H1 (cell line): ENCODE measurements around the gene C4B. TPM values are rescaled to one million over a fixed set of nuclear protein-coding genes. Genes with fewer than 3 reads are reported as not detected.
"Not testable (repeated sequence)": the region's sequence is repeated elsewhere in the genome, so short reads cannot be mapped to it uniquely, and the experiment has no call there.

Experiments used
- CTCF ChIA-PET: fragments of 300-600 bp; sonication (Branson Sonifier 250); formaldehyde crosslinking; loops from one replicate; lab custom pipeline; 2021; ENCODE audit not compliant: partially characterized antibody; lab: Charles Lee
- POLR2A ChIA-PET: fragments of 300-600 bp; sonication (Branson Sonifier 250); formaldehyde crosslinking; loops from one replicate; lab custom pipeline; 2021; ENCODE audit warnings: inconsistent platforms; ENCODE audit not compliant: partially characterized antibody; lab: Charles Lee
- DNase-seq, 2 experiments: peaks; one replicate each; pipeline versions ENCODE4 v3.0.0 to v3.0.0-alpha.2; 2010 to 2022; ENCODE audit warnings: low spot score in 2 of 2, low read depth in 1 of 2, mixed read lengths in 1 of 2
- FAIRE-seq: peaks from 2 replicates; lab custom pipeline; 2011; peaks lifted over from hg19 to GRCh38; lab: Jason Lieb, UNC
- H2AFZ ChIP-seq: 2 replicates; pipeline ENCODE4 v1.8.1; 2012; ENCODE audit warnings: low read length, inconsistent platforms
- H2AK5ac ChIP-seq: 2 replicates; pipeline ENCODE4 v1.6.1; 2013; ENCODE audit warnings: low read depth, low read length
- H2BK120ac ChIP-seq: replicated peaks from 2 replicates; pipeline ENCODE3; 2013; ENCODE audit warnings: low read depth, low read length, inconsistent platforms
- H2BK12ac ChIP-seq: 2 replicates; pipeline ENCODE4 v1.6.1; 2013; ENCODE audit warnings: low read depth, low read length
- H2BK15ac ChIP-seq: 2 replicates; pipeline ENCODE4 v1.6.1; 2013; ENCODE audit warnings: low read length
- H2BK20ac ChIP-seq: 2 replicates; pipeline ENCODE4 v1.6.1; 2013; ENCODE audit warnings: low read length
- H2BK5ac ChIP-seq: 2 replicates; pipeline ENCODE4 v1.6.1; 2013; ENCODE audit warnings: low read depth, low read length
- H3K14ac ChIP-seq: 2 replicates; pipeline ENCODE4 v1.6.1; 2013; ENCODE audit warnings: inconsistent platforms; ENCODE audit not compliant: insufficient read length
- H3K18ac ChIP-seq: 2 replicates; pipeline ENCODE4 v1.6.1; 2013; ENCODE audit warnings: low read length; ENCODE audit errors: extremely low read depth
- H3K23ac ChIP-seq: 2 replicates; pipeline ENCODE4 v1.6.1; 2013; ENCODE audit warnings: inconsistent platforms; ENCODE audit not compliant: insufficient read length
- H3K23me2 ChIP-seq: 2 replicates; pipeline ENCODE4 v1.6.1; 2013; ENCODE audit warnings: low read depth, low read length
- H3K27ac ChIP-seq: 2 replicates; pipeline ENCODE4 v1.6.1; 2011; ENCODE audit warnings: low read depth, low read length, inconsistent platforms
- H3K27me3 ChIP-seq, 4 experiments: replicated peaks in 1 of 4; 1 replicate in 1 of 4; 2 replicates in 3 of 4; pipeline versions ENCODE4 v1.6.1 to v1.8.1; 2011 to 2013; ENCODE audit warnings: low read length in 3 of 4, mild to moderate bottlenecking in 3 of 4, inconsistent platforms in 2 of 4, mixed read lengths in 2 of 4, moderate library complexity in 1 of 4; ENCODE audit not compliant: control insufficient read depth in 3 of 4, insufficient read depth in 3 of 4; ENCODE audit errors: extremely low read depth in 1 of 4
- H3K36me3 ChIP-seq, 4 experiments: 2 replicates each; pipeline versions ENCODE4 v1.6.1 to v1.8.1; 2011 to 2013; ENCODE audit warnings: mild to moderate bottlenecking in 4 of 4, low read length in 3 of 4, moderate library complexity in 2 of 4, control low read depth in 1 of 4, inconsistent platforms in 1 of 4; ENCODE audit not compliant: insufficient read depth in 4 of 4, control insufficient read depth in 2 of 4
- H3K4ac ChIP-seq: replicated peaks from 2 replicates; pipeline ENCODE3; 2013; ENCODE audit warnings: low read length, low read depth, mixed read lengths, inconsistent platforms; ENCODE audit not compliant: insufficient read length
- H3K4me1 ChIP-seq, 4 experiments: replicated peaks in 1 of 4; 1 replicate in 1 of 4; 2 replicates in 3 of 4; pipeline versions ENCODE4 v1.6.1 to v1.8.1; 2011 to 2013; ENCODE audit warnings: low read length in 3 of 4, inconsistent platforms in 2 of 4, mixed read lengths in 1 of 4; ENCODE audit not compliant: insufficient read depth in 4 of 4, control insufficient read depth in 3 of 4
- H3K4me2 ChIP-seq, 2 experiments: 2 replicates each; pipeline versions ENCODE4 v1.6.1 to v1.8.1; 2011 to 2013; ENCODE audit warnings: low read depth in 2 of 2, low read length in 2 of 2, control low read depth in 1 of 2, inconsistent platforms in 1 of 2, mild to moderate bottlenecking in 1 of 2; ENCODE audit not compliant: insufficient read depth in 1 of 2
- H3K4me3 ChIP-seq, 4 experiments: fragments of 200-600, 300-600 bp in 1 of 4; sonication (generic), shearing (Covaris generic), sonication (Bioruptor Twin) in 1 of 4; 2 replicates each; pipeline versions ENCODE4 v1.5.1 to v1.8.1; 2011 to 2016; ENCODE audit warnings: low read length in 4 of 4, low read depth in 3 of 4, control low read depth in 2 of 4, inconsistent platforms in 2 of 4, mild to moderate bottlenecking in 2 of 4, mixed read lengths in 1 of 4, moderate library complexity in 1 of 4; ENCODE audit not compliant: insufficient read depth in 2 of 4; ENCODE audit errors: extremely low read depth in 1 of 4
- H3K56ac ChIP-seq: replicated peaks from 2 replicates; pipeline ENCODE3; 2013; ENCODE audit warnings: low read depth, mild to moderate bottlenecking, mixed read lengths, low read length, inconsistent platforms; ENCODE audit not compliant: insufficient read length
- H3K79me1 ChIP-seq: 2 replicates; pipeline ENCODE4 v1.6.1; 2013; ENCODE audit warnings: low read depth, low read length, control low read depth
- H3K79me2 ChIP-seq, 2 experiments: 2 replicates each; pipeline versions ENCODE4 v1.6.1 to v1.8.1; 2012 to 2013; ENCODE audit warnings: low read length in 2 of 2, mild to moderate bottlenecking in 2 of 2, inconsistent platforms in 1 of 2; ENCODE audit not compliant: insufficient read depth in 2 of 2, control insufficient read depth in 1 of 2
- H3K9ac ChIP-seq, 4 experiments: replicated peaks in 1 of 4; 1 replicate in 1 of 4; 2 replicates in 3 of 4; pipeline versions ENCODE4 v1.6.1 to v1.8.1; 2011 to 2013; ENCODE audit warnings: low read depth in 3 of 4, low read length in 3 of 4, control low read depth in 2 of 4, mild to moderate bottlenecking in 2 of 4, moderate library complexity in 2 of 4, inconsistent platforms in 1 of 4; ENCODE audit errors: extremely low read depth in 1 of 4
- H3K9me3 ChIP-seq, 2 experiments: 2 replicates each; pipeline versions ENCODE4 v1.6.1 to v1.8.1; 2012 to 2013; ENCODE audit warnings: mild to moderate bottlenecking in 2 of 2, moderate library complexity in 2 of 2, control low read depth in 1 of 2, inconsistent platforms in 1 of 2, low read depth in 1 of 2, low read length in 1 of 2, mixed read lengths in 1 of 2; ENCODE audit not compliant: insufficient read depth in 2 of 2
- H4K20me1 ChIP-seq, 2 experiments: replicated peaks in 1 of 2; 2 replicates each; pipeline versions ENCODE3 to v1.8.1; 2011 to 2013; ENCODE audit warnings: inconsistent platforms in 2 of 2, low read length in 2 of 2, mild to moderate bottlenecking in 1 of 2; ENCODE audit not compliant: insufficient read depth in 2 of 2, control insufficient read depth in 1 of 2
- H4K5ac ChIP-seq: 2 replicates; pipeline ENCODE4 v1.6.1; 2013; ENCODE audit warnings: low read length, low read depth, mixed read lengths, inconsistent platforms; ENCODE audit not compliant: insufficient read length
- H4K8ac ChIP-seq: 2 replicates; pipeline ENCODE4 v1.8.0; 2013; ENCODE audit warnings: mild to moderate bottlenecking, moderate library complexity, low read length, inconsistent platforms; ENCODE audit not compliant: insufficient read depth; ENCODE audit errors: extremely low read depth
- H4K91ac ChIP-seq: replicated peaks from 2 replicates; pipeline ENCODE3; 2013; ENCODE audit warnings: low read length, mixed read lengths, inconsistent platforms; ENCODE audit not compliant: insufficient read length
- BRCA1 ChIP-seq: IDR thresholded peaks from 2 replicates; pipeline ENCODE4 v1.6.1; 2012; ENCODE audit warnings: low read depth, low read length, improper control_type of control experiment
- EZH2 ChIP-seq: fragments of 200-600 bp; sonication (generic); IDR thresholded peaks from 2 replicates; pipeline ENCODE4 v1.7.1; 2012; ENCODE audit warnings: low read depth, mild to moderate bottlenecking, moderate library complexity, low read length, inconsistent platforms; ENCODE audit not compliant: severe bottlenecking
- SP2 ChIP-seq: IDR thresholded peaks from 2 replicates; pipeline ENCODE4 v1.6.1; 2012; ENCODE audit warnings: mild to moderate bottlenecking, low read length, inconsistent platforms
- TEAD4 ChIP-seq: IDR thresholded peaks from 2 replicates; pipeline ENCODE4 v1.6.1; 2012; ENCODE audit warnings: low read depth, low read length, inconsistent platforms, mixed read lengths
- ZNF274 ChIP-seq: IDR thresholded peaks from 2 replicates; pipeline ENCODE4 v1.7.0; 2012; ENCODE audit warnings: low read length, borderline replicate concordance; ENCODE audit errors: extremely low read depth
- WGBS, 2 experiments: shearing (Covaris generic) in 1 of 2; methylation state at CpG; one replicate each; pipeline versions ENCODE4 v1.1.6 to v1.1.7; 2013 to 2015; ENCODE audit warnings: low lambda C conversion rate in 2 of 2, mixed read lengths in 2 of 2, inconsistent platforms in 1 of 2, low coverage in 1 of 2, missing lambda C conversion rate in 1 of 2; ENCODE audit not compliant: insufficient replicate concordance in 2 of 2, insufficient coverage in 1 of 2, insufficient read length in 1 of 2; ENCODE audit errors: extremely low coverage in 1 of 2, missing lambda C conversion rate in 1 of 2; 5-methylcytosine and 5-hydroxymethylcytosine counted together
- polyA plus RNA-seq, 7 experiments: library from polyadenylated mRNA; depleted of rRNA in 3 of 7; stranded (reverse) in 5 of 7; unstranded in 2 of 7; fragments of >200 nt in 5 of 7; fragments of 200-250 nt in 2 of 7; gene quantifications; 1 replicate in 5 of 7; 2 replicates in 1 of 7; 4 replicates in 1 of 7; pipeline versions ENCODE4 v1.2.1 to v1.2.3, GENCODE V29; 2011 to 2013; ENCODE audit warnings: missing spikeins in 2 of 7, mixed read lengths in 2 of 7
- total RNA-seq: library from RNA; stranded (reverse); fragmentation: NEBNext Ultra II Directional; extraction: Animal tissue kit (Norgen Biotek cat#: 25700); gene quantifications from 2 replicates; pipeline ENCODE4 v1.2.1, GENCODE V29; 2021
- TF ChIP-seq, protein P1 (sequence below): IDR thresholded peaks from 2 replicates; pipeline ENCODE4 v1.6.1; 2011; ENCODE audit warnings: low read length, improper control_type of control experiment

The C4B gene
- total and polyA plus RNA-seq, 2 of the 8 experiments (the other 6 are each of a cell fraction or from before 2014, with no cell fraction given), result 0.74 to 3.5 TPM

DNA sequence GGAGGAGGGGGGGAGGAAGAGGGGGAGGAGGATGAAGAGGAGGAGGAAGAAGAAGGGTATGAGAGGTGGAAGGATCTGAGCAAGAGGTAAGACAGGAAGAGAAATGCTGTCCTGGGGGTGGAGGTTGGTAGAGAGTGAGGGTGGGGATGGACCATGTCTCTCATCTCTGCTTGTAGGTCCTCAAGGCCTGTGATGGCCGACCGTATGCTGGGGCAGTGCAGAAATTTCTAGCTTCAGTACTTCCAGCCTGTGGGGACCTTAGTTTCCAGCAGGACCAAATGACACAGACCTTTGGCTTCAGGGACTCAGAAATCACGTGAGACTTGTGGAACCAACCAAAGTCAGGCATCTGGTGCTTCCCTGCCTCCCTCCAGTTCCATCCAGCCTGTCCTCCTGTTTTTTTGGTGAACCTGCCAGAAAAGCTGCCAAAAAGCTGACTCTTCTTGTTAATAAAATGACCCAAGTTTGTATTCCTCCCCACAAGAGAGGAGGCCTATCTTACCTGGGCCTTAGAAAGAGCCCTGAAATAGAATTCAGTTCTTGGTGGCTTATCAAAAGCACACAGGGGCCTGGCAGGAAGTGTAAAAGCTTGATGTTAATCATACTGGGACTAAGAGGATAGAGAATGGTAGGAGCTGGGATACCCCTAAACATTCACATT lies 35.2 kb upstream of the C4B start (continued):
- TF ChIP-seq, protein P1, sequence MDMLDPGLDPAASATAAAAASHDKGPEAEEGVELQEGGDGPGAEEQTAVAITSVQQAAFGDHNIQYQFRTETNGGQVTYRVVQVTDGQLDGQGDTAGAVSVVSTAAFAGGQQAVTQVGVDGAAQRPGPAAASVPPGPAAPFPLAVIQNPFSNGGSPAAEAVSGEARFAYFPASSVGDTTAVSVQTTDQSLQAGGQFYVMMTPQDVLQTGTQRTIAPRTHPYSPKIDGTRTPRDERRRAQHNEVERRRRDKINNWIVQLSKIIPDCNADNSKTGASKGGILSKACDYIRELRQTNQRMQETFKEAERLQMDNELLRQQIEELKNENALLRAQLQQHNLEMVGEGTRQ, result no peak
- no peak for TF ChIP-seq ZNF274
- TF ChIP-seq BRCA1, result no peak
- TF ChIP-seq TEAD4, result no peak
- TF ChIP-seq SP2, result no peak
- no peak for TF ChIP-seq EZH2

DNA sequence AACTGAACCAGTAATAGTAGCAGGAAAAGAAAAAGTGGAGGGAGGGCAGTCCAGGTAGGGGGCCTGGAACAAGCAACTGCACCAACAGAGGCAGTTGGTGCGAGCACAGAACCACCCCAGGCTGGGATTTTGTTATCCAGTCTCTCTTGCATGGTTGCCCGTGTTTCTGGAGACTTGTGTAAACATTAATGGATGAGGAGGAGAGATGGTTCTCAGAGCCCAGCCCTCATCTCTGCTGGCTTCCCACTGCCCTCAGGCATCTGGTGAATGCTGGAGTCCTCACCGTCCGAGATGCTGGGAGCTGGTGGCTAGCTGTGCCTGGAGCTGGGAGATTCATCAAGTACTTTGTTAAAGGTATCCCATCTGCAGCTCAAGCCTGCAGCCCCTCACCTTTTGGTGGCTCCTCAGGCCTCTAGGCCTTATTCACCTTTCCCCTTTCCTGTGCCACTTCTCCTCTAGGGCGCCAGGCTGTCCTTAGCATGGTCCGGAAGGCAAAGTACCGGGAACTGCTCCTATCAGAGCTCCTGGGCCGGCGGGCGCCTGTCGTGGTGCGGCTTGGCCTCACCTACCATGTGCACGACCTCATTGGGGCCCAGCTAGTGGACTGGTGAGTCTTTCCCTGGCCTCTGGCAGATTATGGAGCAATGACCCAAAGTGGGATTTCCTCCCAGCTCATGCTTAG lies 34.3 kb upstream of the C4B start:
- H3K4ac ChIP-seq, H3K18ac ChIP-seq, H3K9me3 ChIP-seq, H4K20me1 ChIP-seq, H4K8ac ChIP-seq, H2BK120ac ChIP-seq, H3K23ac ChIP-seq, H3K56ac ChIP-seq, FAIRE-seq, H3K36me3 ChIP-seq, H2AFZ ChIP-seq, H3K23me2 ChIP-seq, H4K91ac ChIP-seq, H2BK5ac ChIP-seq, H3K79me1 ChIP-seq, H3K4me3 ChIP-seq, H2BK15ac ChIP-seq, H4K5ac ChIP-seq, H2BK12ac ChIP-seq, H3K4me2 ChIP-seq, H3K14ac ChIP-seq, H3K27ac ChIP-seq, H3K9ac ChIP-seq, DNase-seq, H3K27me3 ChIP-seq, H2AK5ac ChIP-seq, H3K4me1 ChIP-seq, H2BK20ac ChIP-seq, H3K79me2 ChIP-seq: not testable (repeated sequence)
- 92% methylated on average over 12 of the region's 13 CpGs; no CpG with 5 or more reads in 1 of the 2 experiments for WGBS, 2 experiments
- CTCF ChIA-PET, result interaction anchor here (0.6 to 1.8 kb wide), 4 partner anchors 29 to 186 kb away, joined by 3 to 9 read pairs (median 4); no protein-coding TSS in a partner anchor
- POLR2A ChIA-PET, result interaction anchor here (1.4 to 1.5 kb wide), 2 partner anchors 9 to 12 kb away, joined by 3 read pairs; partner anchors contain the start of gene DXO
